Activated CD8-positive, alpha-beta memory T cell treated with anti-CD3 and anti-CD28 coated beads, Interleukin-2, amount 10 ng/mL, durations not matched to agents 7 days and 5 days (primary cell): ENCODE measurements around the gene HOXA9. TPM values are rescaled to one million over a fixed set of nuclear protein-coding genes. Genes with fewer than 3 reads are reported as not detected.
A peak's percentile ranks its signal among the peaks of the same experiment; 100 is the strongest.

Experiments used
- ATAC-seq: fragments of 150-1000 bp; cut with Tn5 transposase; one replicate; pipeline ENCODE4 v1.10.0; 2021; ENCODE audit warnings: moderate library complexity
- CTCF ChIA-PET: fragments of 350-600 bp; sonication (Branson Sonifier 250); formaldehyde crosslinking; loops from one replicate; lab custom pipeline; 2021; ENCODE audit warnings: antibody characterized with exemption; lab: Charles Lee
- DNase-seq: peaks from one replicate; pipeline ENCODE4 v3.0.0-alpha.2; 2020
- H3K27ac Mint-ChIP-seq: one replicate; pipeline ENCODE4 v1.8.0; 2021; ENCODE audit warnings: mild to moderate bottlenecking, mixed read lengths
- H3K27me3 Mint-ChIP-seq: one replicate; pipeline ENCODE4 v1.8.0; 2021; ENCODE audit warnings: mixed read lengths
- H3K36me3 Mint-ChIP-seq: one replicate; pipeline ENCODE4 v1.8.0; 2021; ENCODE audit warnings: mild to moderate bottlenecking, mixed read lengths
- H3K4me1 Mint-ChIP-seq: one replicate; pipeline ENCODE4 v1.8.0; 2021; ENCODE audit warnings: mixed read lengths
- H3K4me3 Mint-ChIP-seq: one replicate; pipeline ENCODE4 v1.8.0; 2021; ENCODE audit warnings: mild to moderate bottlenecking, moderate library complexity, mixed read lengths
- H3K9me3 Mint-ChIP-seq: one replicate; pipeline ENCODE4 v1.8.0; 2022; ENCODE audit warnings: low read depth, mixed read lengths
- total RNA-seq, 2 experiments: library from RNA; stranded (reverse); gene quantifications; one replicate each; pipeline ENCODE4 v1.2.3, GENCODE V29; 2021

HOXA9 gene
- total RNA-seq, 2 experiments from 2014 or later: not detected

- Mint-ChIP-seq H3K4me3 (no peak overlapping the region), H3K36me3 (no peaks in the 10 kb centered on the region), H3K9me3 (no peaks in the 10 kb centered on the region), H3K27me3 (peaks cover 48% of the 10 kb centered on the region), H3K4me1 (peaks cover 23% of the 10 kb centered on the region), H3K27ac (no peak overlapping the region)
- no peak for DNase-seq
- ATAC-seq: no peak
- CTCF ChIA-PET: no interaction called here
Measured at GRCh38 chr7:27138985-27139333, 26.4 kb downstream of the HOXA9 start.

GRCh38 chr7:27138472-27138871, 26.9 kb downstream of the HOXA9 start:
- Mint-ChIP-seq H3K27me3 (peaks cover 53% of the 10 kb centered on the region), H3K27ac (no peak overlapping the region), H3K9me3 (no peaks in the 10 kb centered on the region), H3K4me3 (no peak overlapping the region), H3K36me3 (no peaks in the 10 kb centered on the region), H3K4me1 (peaks cover 27% of the 10 kb centered on the region)
- DNase-seq (no peak), ATAC-seq (no peak)
- CTCF ChIA-PET: no interaction called here

- H3K27me3 Mint-ChIP-seq: peaks cover 60% of the 10 kb centered on the region
- no peaks in the 10 kb centered on the region for H3K36me3 Mint-ChIP-seq
- H3K4me1 Mint-ChIP-seq: peaks cover 31% of the 10 kb centered on the region
- DNase-seq (no peak), ATAC-seq (no peak)
- CTCF ChIA-PET: no interaction called here
- H3K4me3 Mint-ChIP-seq: no peak overlapping the region
- no peaks in the 10 kb centered on the region for H3K9me3 Mint-ChIP-seq
- no peak overlapping the region for H3K27ac Mint-ChIP-seq
Measured at GRCh38 chr7:27137640-27138315, 27.6 kb downstream of the HOXA9 start.

GRCh38 chr7:27134392-27134791, 30.9 kb downstream of the HOXA9 start:
- peaks cover 77% of the 10 kb centered on the region for H3K27me3 Mint-ChIP-seq
- CTCF ChIA-PET: interaction anchor here (0.5 to 1.9 kb wide), 3 partner anchors 17 to 35 kb away, joined by 3 to 5 read pairs (median 3); no protein-coding TSS in a partner anchor
- H3K9me3 Mint-ChIP-seq: no peaks in the 10 kb centered on the region
- ATAC-seq (no peak), DNase-seq (peak; percentile 51)
- H3K27ac Mint-ChIP-seq: no peak overlapping the region
- H3K4me3 Mint-ChIP-seq: no peak overlapping the region
- H3K4me1 Mint-ChIP-seq: peaks cover 33% of the 10 kb centered on the region
- no peaks in the 10 kb centered on the region for H3K36me3 Mint-ChIP-seq

- DNase-seq: no peak
- no peaks in the 10 kb centered on the region for H3K9me3 Mint-ChIP-seq
- peaks cover 33% of the 10 kb centered on the region for H3K4me1 Mint-ChIP-seq
- no peak overlapping the region for H3K4me3 Mint-ChIP-seq
- no peak for ATAC-seq
- H3K27me3 Mint-ChIP-seq: peaks cover 81% of the 10 kb centered on the region
- CTCF ChIA-PET: interaction anchor here (0.5 to 1.9 kb wide), 3 partner anchors 17 to 34 kb away, joined by 3 to 5 read pairs (median 3); no protein-coding TSS in a partner anchor
- H3K27ac Mint-ChIP-seq: no peak overlapping the region
- H3K36me3 Mint-ChIP-seq: no peaks in the 10 kb centered on the region
Measured at GRCh38 chr7:27133409-27134231, 31.7 kb downstream of the HOXA9 start.

GRCh38 chr7:27132978-27133377, 32.4 kb downstream of the HOXA9 start:
- H3K9me3 Mint-ChIP-seq: no peaks in the 10 kb centered on the region
- ATAC-seq: no peak
- CTCF ChIA-PET: no interaction called here
- no peak for DNase-seq
- no peak overlapping the region for H3K4me3 Mint-ChIP-seq
- peaks cover 33% of the 10 kb centered on the region for H3K4me1 Mint-ChIP-seq
- no peak overlapping the region for H3K27ac Mint-ChIP-seq
- H3K36me3 Mint-ChIP-seq: no peaks in the 10 kb centered on the region
- H3K27me3 Mint-ChIP-seq: peaks cover 80% of the 10 kb centered on the region

- DNase-seq (no peak), ATAC-seq (no peak)
- Mint-ChIP-seq H3K27me3 (peaks cover 80% of the 10 kb centered on the region), H3K9me3 (no peaks in the 10 kb centered on the region), H3K4me1 (peaks cover 33% of the 10 kb centered on the region), H3K4me3 (no peak overlapping the region), H3K36me3 (no peaks in the 10 kb centered on the region), H3K27ac (no peak overlapping the region)
- CTCF ChIA-PET: interaction anchor here (1.1 to 2.8 kb wide), 2 partner anchors 18 to 1281 kb away, joined by 3 to 18 read pairs; no protein-coding TSS in a partner anchor
Measured at GRCh38 chr7:27132214-27132613, 33.1 kb downstream of the HOXA9 start.

- Mint-ChIP-seq H3K9me3 (no peaks in the 10 kb centered on the region), H3K4me3 (peak overlapping the region; percentile 62), H3K27me3 (peaks cover 80% of the 10 kb centered on the region), H3K27ac (no peak overlapping the region), H3K36me3 (no peaks in the 10 kb centered on the region), H3K4me1 (peaks cover 33% of the 10 kb centered on the region)
- CTCF ChIA-PET: interaction anchor here (1.1 to 2.8 kb wide), 5 partner anchors 18 to 1280 kb away, joined by 3 to 18 read pairs (median 4); no protein-coding TSS in a partner anchor
- DNase-seq: no peak
- no peak for ATAC-seq
Measured at GRCh38 chr7:27131390-27131819, 33.9 kb downstream of the HOXA9 start.

- Mint-ChIP-seq H3K9me3 (no peaks in the 10 kb centered on the region), H3K27ac (no peak within 1 kb of the TSS), H3K4me1 (peaks cover 28% of the 10 kb centered on the region), H3K4me3 (peak within 1 kb of the TSS; percentile 62), H3K27me3 (peaks cover 79% of the 10 kb centered on the region), H3K36me3 (no peaks in the 10 kb centered on the region)
- DNase-seq (peak; percentile 84), ATAC-seq (peak; percentile 96)
- CTCF ChIA-PET: interaction anchor here (1.0 to 2.8 kb wide), 7 partner anchors 19 to 1279 kb away, joined by 3 to 18 read pairs (median 4); partner anchors contain the start of gene HIBADH
Measured at GRCh38 chr7:27130540-27131389, 34.6 kb downstream of the HOXA9 start, which contains the start of gene HOXA4. HOXA4 (minus strand) TSS chr7:27130757; CDS start chr7:27130733, 24 bp downstream.

- Mint-ChIP-seq H3K27me3 (peaks cover 73% of the 10 kb centered on the region), H3K4me3 (no peak overlapping the region), H3K9me3 (no peaks in the 10 kb centered on the region), H3K4me1 (peaks cover 20% of the 10 kb centered on the region), H3K36me3 (no peaks in the 10 kb centered on the region), H3K27ac (no peak overlapping the region)
- CTCF ChIA-PET: interaction anchor here (1.0 to 2.8 kb wide), 5 partner anchors 20 to 533 kb away, joined by 3 to 18 read pairs (median 5); partner anchors contain the start of gene HIBADH
- DNase-seq (no peak), ATAC-seq (peak; percentile 52)
Measured at GRCh38 chr7:27129729-27130539, 35.4 kb downstream of the HOXA9 start.

- no peak overlapping the region for H3K27ac Mint-ChIP-seq
- H3K4me1 Mint-ChIP-seq: peaks cover 11% of the 10 kb centered on the region
- ATAC-seq: no peak
- H3K4me3 Mint-ChIP-seq: no peak overlapping the region
- H3K36me3 Mint-ChIP-seq: no peaks in the 10 kb centered on the region
- DNase-seq: no peak
- peaks cover 66% of the 10 kb centered on the region for H3K27me3 Mint-ChIP-seq
- CTCF ChIA-PET: interaction anchor here (1.2 to 2.8 kb wide), 2 partner anchors 21 to 30 kb away, joined by 3 to 18 read pairs; no protein-coding TSS in a partner anchor
- no peaks in the 10 kb centered on the region for H3K9me3 Mint-ChIP-seq
Measured at GRCh38 chr7:27128776-27129728, 36.3 kb downstream of the HOXA9 start.
